Fibroblast of gingiva (primary cell): ENCODE measurements around the gene PAK5.

Source experiments
- DNase-seq: peaks from one replicate; pipeline ENCODE4 v3.0.0-alpha.2; 2011; ENCODE audit warnings: low read depth

PAK5 gene

GRCh38 chr20:9616455-9616805 lies 222.4 kb downstream of the PAK5 start:
- no peak for DNase-seq

- DNase-seq, result no peak
Measured at GRCh38 chr20:9615766-9616454, 223.0 kb downstream of the PAK5 start.

GRCh38 chr20:9615118-9615517 lies 223.8 kb downstream of the PAK5 start:
- DNase-seq, result no peak

- peak; percentile 38 for DNase-seq
Measured at GRCh38 chr20:9613871-9614270, 225.0 kb downstream of the PAK5 start.

GRCh38 chr20:9611921-9612320 lies 227.0 kb downstream of the PAK5 start:
- no peak for DNase-seq

- DNase-seq, result no peak
Measured at GRCh38 chr20:9610665-9611064, 228.2 kb downstream of the PAK5 start.

- DNase-seq, result peak; percentile 62
Measured at GRCh38 chr20:9609887-9610502, 228.9 kb downstream of the PAK5 start.

GRCh38 chr20:9608639-9609340 lies 230.1 kb downstream of the PAK5 start:
- no peak for DNase-seq

GRCh38 chr20:9602847-9603183 lies 236.1 kb downstream of the PAK5 start:
- DNase-seq, result no peak

- DNase-seq, result no peak
Measured at GRCh38 chr20:9600562-9600961, 238.3 kb downstream of the PAK5 start.

- DNase-seq, result no peak
Measured at GRCh38 chr20:9597547-9597946, 241.3 kb downstream of the PAK5 start.

GRCh38 chr20:9595763-9596162 lies 243.1 kb downstream of the PAK5 start:
- no peak for DNase-seq

GRCh38 chr20:9594284-9594875 lies 244.5 kb downstream of the PAK5 start:
- DNase-seq, result no peak

GRCh38 chr20:9592419-9592818 lies 246.5 kb downstream of the PAK5 start:
- no peak for DNase-seq

- no peak for DNase-seq
Measured at GRCh38 chr20:9591080-9591479, 247.8 kb downstream of the PAK5 start.

GRCh38 chr20:9590189-9590588 lies 248.7 kb downstream of the PAK5 start:
- peak; percentile 60 for DNase-seq

- no peak for DNase-seq
Measured at GRCh38 chr20:9588706-9589105, 250.2 kb downstream of the PAK5 start.

- no peak for DNase-seq
Measured at GRCh38 chr20:9583151-9583550, 255.7 kb downstream of the PAK5 start.

GRCh38 chr20:9582137-9582536 lies 256.7 kb downstream of the PAK5 start:
- DNase-seq, result no peak

GRCh38 chr20:9581509-9581908 lies 257.4 kb downstream of the PAK5 start:
- no peak for DNase-seq

GRCh38 chr20:9578594-9578993 lies 260.3 kb downstream of the PAK5 start:
- no peak for DNase-seq

- no peak for DNase-seq
Measured at GRCh38 chr20:9577397-9577796, 261.5 kb downstream of the PAK5 start.

- no peak for DNase-seq
Measured at GRCh38 chr20:9576695-9577094, 262.2 kb downstream of the PAK5 start.
